MM.1S (cell line): ENCODE results near the gene GPR137B.

Source experiments
- DNase-seq: peaks from one replicate; pipeline ENCODE4 v3.0.0-alpha.2; 2015
- H2AFZ ChIP-seq: fragments of 300-600 bp; sonication (generic); 2 replicates; pipeline ENCODE4 v1.6.0; 2016; ENCODE audit warnings: antibody characterized with exemption, low read length
- H3F3A ChIP-seq: fragments of 300-600 bp; sonication (generic); 2 replicates; pipeline ENCODE4 v1.6.1; 2016; ENCODE audit warnings: mild to moderate bottlenecking, antibody characterized with exemption, low read length, moderate library complexity, mixed read lengths; ENCODE audit not compliant: insufficient read depth
- H3K27ac ChIP-seq: fragments of 300-600 bp; sonication (generic); 2 replicates; pipeline ENCODE4 v1.5.1; 2016; ENCODE audit warnings: mild to moderate bottlenecking, low read length
- H3K27me3 ChIP-seq: fragments of 300-600 bp; sonication (generic); replicated peaks from 2 replicates; pipeline ENCODE4 v1.6.0; 2016; ENCODE audit warnings: low read length; ENCODE audit not compliant: insufficient read depth
- H3K36me3 ChIP-seq: fragments of 300-600 bp; sonication (generic); replicated peaks from 2 replicates; pipeline ENCODE4 v1.6.1; 2016; ENCODE audit warnings: mild to moderate bottlenecking, low read length, mixed read lengths; ENCODE audit not compliant: insufficient read depth
- H3K4me1 ChIP-seq: fragments of 300-600 bp; sonication (generic); 2 replicates; pipeline ENCODE4 v1.6.1; 2016; ENCODE audit warnings: low read length, mixed read lengths
- H3K4me2 ChIP-seq: fragments of 300-600 bp; sonication (generic); 2 replicates; pipeline ENCODE4 v1.6.0; 2016; ENCODE audit warnings: low read depth, low read length
- H3K4me3 ChIP-seq: fragments of 300-600 bp; sonication (generic); 2 replicates; pipeline ENCODE4 v1.5.1; 2016; ENCODE audit warnings: low read length, mixed read lengths
- H3K79me2 ChIP-seq: fragments of 300-600 bp; sonication (generic); 2 replicates; pipeline ENCODE4 v1.6.1; 2016; ENCODE audit warnings: mixed run types, low read length, mixed read lengths
- H3K9ac ChIP-seq: fragments of 300-600 bp; sonication (generic); 2 replicates; pipeline ENCODE4 v1.6.1; 2016; ENCODE audit warnings: low read length, mixed read lengths
- H3K9me2 ChIP-seq: fragments of 300-600 bp; sonication (generic); replicated peaks from 2 replicates; pipeline ENCODE4 v1.6.1; 2016; ENCODE audit warnings: mild to moderate bottlenecking, low read length, mixed read lengths; ENCODE audit not compliant: insufficient read depth
- H3K9me3 ChIP-seq: fragments of 300-600 bp; sonication (generic); replicated peaks from 2 replicates; pipeline ENCODE4 v1.6.1; 2016; ENCODE audit warnings: mild to moderate bottlenecking, low read length, mixed read lengths; ENCODE audit not compliant: insufficient read depth
- H4K20me1 ChIP-seq: fragments of 300-600 bp; sonication (generic); 2 replicates; pipeline ENCODE4 v1.6.1; 2016; ENCODE audit warnings: mild to moderate bottlenecking, low read length, moderate library complexity, mixed read lengths; ENCODE audit not compliant: insufficient read depth
- EZH2 ChIP-seq: fragments of 300-600 bp; sonication (generic); optimal IDR thresholded peaks from 2 replicates; pipeline ENCODE3; 2017; ENCODE audit warnings: low read depth, mild to moderate bottlenecking, antibody characterized with exemption, low read length, mixed read lengths
- EZH2phosphoT487 ChIP-seq: fragments of 300-600 bp; sonication (generic); IDR thresholded peaks from 2 replicates; pipeline ENCODE4 v1.6.1; 2018; ENCODE audit warnings: antibody characterized with exemption, low read length
- TF ChIP-seq, protein P1 (sequence below): fragments of 300-600 bp; sonication (generic); IDR thresholded peaks from 2 replicates; pipeline ENCODE4 v1.5.1; 2016; ENCODE audit warnings: antibody characterized with exemption, low read length, mixed read lengths

Gene GPR137B

DNA sequence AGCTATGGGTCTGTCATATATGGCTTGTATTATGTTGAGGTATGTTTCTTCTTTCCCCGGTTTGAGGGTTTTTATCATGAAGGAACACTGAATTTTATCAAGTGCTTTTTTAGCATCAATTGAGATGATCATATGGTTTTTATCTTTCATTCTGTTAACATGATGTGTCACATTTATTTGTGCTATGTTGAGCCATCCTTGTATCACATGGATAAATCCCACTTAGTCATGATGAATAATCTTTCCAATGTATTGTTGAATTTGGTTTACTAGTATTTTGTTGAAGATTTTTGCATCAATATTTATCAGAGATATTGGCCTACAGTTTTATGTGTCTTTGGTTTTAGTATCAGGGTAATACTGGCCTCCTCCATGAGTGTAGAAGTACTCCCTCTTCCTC lies 61.7 kb downstream of the GPR137B start:
- Histone ChIP-seq H3K9ac (no peak overlapping the region), H4K20me1 (no peaks in the 10 kb centered on the region), H3K4me3 (no peak overlapping the region), H3K79me2 (no peaks in the 10 kb centered on the region), H3K4me1 (no peaks in the 10 kb centered on the region), H2AFZ (no peak overlapping the region), H3K27ac (no peak overlapping the region), H3K4me2 (no peak overlapping the region), H3F3A (no peaks in the 10 kb centered on the region), H3K27me3 (no peaks in the 10 kb centered on the region), H3K9me2 (no peaks in the 10 kb centered on the region), H3K9me3 (no peaks in the 10 kb centered on the region), H3K36me3 (no peaks in the 10 kb centered on the region)
- no peak for DNase-seq
- TF ChIP-seq, protein P1, sequence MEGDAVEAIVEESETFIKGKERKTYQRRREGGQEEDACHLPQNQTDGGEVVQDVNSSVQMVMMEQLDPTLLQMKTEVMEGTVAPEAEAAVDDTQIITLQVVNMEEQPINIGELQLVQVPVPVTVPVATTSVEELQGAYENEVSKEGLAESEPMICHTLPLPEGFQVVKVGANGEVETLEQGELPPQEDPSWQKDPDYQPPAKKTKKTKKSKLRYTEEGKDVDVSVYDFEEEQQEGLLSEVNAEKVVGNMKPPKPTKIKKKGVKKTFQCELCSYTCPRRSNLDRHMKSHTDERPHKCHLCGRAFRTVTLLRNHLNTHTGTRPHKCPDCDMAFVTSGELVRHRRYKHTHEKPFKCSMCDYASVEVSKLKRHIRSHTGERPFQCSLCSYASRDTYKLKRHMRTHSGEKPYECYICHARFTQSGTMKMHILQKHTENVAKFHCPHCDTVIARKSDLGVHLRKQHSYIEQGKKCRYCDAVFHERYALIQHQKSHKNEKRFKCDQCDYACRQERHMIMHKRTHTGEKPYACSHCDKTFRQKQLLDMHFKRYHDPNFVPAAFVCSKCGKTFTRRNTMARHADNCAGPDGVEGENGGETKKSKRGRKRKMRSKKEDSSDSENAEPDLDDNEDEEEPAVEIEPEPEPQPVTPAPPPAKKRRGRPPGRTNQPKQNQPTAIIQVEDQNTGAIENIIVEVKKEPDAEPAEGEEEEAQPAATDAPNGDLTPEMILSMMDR, result no peak
- TF ChIP-seq EZH2 (no peak), EZH2phosphoT487 (no peak)

DNA sequence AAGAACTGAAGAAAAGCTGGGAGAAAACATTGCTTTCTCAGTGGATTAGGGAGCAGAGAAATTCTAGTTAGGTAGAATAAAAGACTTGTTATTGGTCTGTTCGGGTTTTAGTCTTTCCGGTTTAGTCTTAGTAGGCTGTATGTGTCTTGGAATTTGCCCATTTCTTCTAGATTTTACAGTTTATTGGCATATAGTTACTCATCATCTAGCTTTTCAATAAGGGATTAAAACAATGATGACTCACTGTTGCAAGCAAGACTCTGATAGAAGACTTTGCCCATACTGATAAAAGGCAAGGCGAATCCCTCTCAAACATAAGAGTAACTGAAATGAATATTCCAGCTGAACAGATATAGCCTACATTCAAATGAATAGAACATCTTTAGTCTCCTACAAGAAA lies 62.3 kb downstream of the GPR137B start:
- H3K9me3 ChIP-seq, result no peaks in the 10 kb centered on the region
- H3K4me3 ChIP-seq, result no peak overlapping the region
- H3K27ac ChIP-seq, result no peak overlapping the region
- H2AFZ ChIP-seq, result no peak overlapping the region
- H3K27me3 ChIP-seq, result no peaks in the 10 kb centered on the region
- H3K9ac ChIP-seq, result no peak overlapping the region
- H3K4me2 ChIP-seq, result no peak overlapping the region
- H3K36me3 ChIP-seq, result no peaks in the 10 kb centered on the region
- DNase-seq, result no peak
- no peaks in the 10 kb centered on the region for H3K79me2 ChIP-seq
- no peaks in the 10 kb centered on the region for H3K4me1 ChIP-seq
- TF ChIP-seq EZH2phosphoT487 (no peak), EZH2 (no peak)
- TF ChIP-seq, protein P1, result no peak
- H3K9me2 ChIP-seq, result no peaks in the 10 kb centered on the region
- no peaks in the 10 kb centered on the region for H4K20me1 ChIP-seq
- no peaks in the 10 kb centered on the region for H3F3A ChIP-seq

DNA sequence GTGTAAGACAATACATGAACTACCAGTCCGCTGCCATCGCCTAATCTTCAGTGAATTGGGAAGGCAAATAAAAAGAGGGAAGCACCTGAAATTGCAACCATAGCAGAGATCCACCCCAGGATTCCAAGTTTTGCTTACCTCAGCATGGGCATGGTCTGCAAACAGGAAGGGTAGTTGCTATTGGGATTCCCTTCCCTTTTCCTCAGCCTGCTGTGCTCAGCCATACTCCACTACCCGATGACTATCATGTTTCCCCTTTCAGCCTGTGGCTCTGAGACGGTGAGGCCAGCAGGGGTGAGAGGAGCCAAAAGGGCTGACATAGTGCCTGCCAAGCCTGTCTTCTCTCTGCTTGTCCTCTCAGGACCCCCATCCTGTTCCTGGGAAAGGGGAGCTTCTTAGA lies 64.2 kb downstream of the GPR137B start:
- Histone ChIP-seq H3K9me2 (no peaks in the 10 kb centered on the region), H3F3A (no peaks in the 10 kb centered on the region), H3K9me3 (no peaks in the 10 kb centered on the region), H3K4me1 (no peaks in the 10 kb centered on the region), H2AFZ (no peak overlapping the region), H3K27me3 (no peaks in the 10 kb centered on the region), H3K9ac (no peak overlapping the region), H3K4me2 (no peak overlapping the region), H3K27ac (no peak overlapping the region), H4K20me1 (no peaks in the 10 kb centered on the region), H3K79me2 (no peaks in the 10 kb centered on the region), H3K4me3 (no peak overlapping the region), H3K36me3 (no peaks in the 10 kb centered on the region)
- TF ChIP-seq, protein P1, result no peak
- TF ChIP-seq EZH2phosphoT487 (no peak), EZH2 (no peak)
- DNase-seq, result no peak

DNA sequence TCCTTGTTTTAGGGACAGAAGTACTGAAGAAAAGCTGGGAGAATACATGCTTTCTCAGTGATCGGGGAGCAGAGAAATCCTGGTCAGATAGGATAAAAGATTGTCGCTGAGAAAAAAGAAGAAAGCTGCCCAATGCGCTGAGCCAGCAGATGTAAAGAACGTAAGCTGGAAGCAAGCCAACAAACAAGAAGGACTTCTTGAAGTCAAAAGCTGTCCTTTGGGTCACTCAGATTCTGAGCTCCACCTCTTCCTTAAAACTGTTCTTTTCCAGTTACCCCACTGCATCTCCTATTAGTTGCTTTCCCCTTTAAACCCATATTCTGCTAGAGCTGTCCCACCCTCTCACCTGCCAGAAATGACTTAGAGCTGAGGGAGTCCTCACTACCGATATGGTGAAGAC lies 64.8 kb downstream of the GPR137B start:
- no peak for DNase-seq
- TF ChIP-seq EZH2phosphoT487 (no peak), EZH2 (no peak)
- TF ChIP-seq, protein P1, result no peak
- Histone ChIP-seq H3K79me2 (no peaks in the 10 kb centered on the region), H3K36me3 (no peaks in the 10 kb centered on the region), H3F3A (no peaks in the 10 kb centered on the region), H3K9ac (no peak overlapping the region), H3K9me3 (no peaks in the 10 kb centered on the region), H3K4me2 (no peak overlapping the region), H2AFZ (no peak overlapping the region), H4K20me1 (no peaks in the 10 kb centered on the region), H3K27ac (no peak overlapping the region), H3K4me3 (no peak overlapping the region), H3K27me3 (no peaks in the 10 kb centered on the region), H3K4me1 (no peaks in the 10 kb centered on the region), H3K9me2 (no peaks in the 10 kb centered on the region)
